ENCODE data around the gene MPC1. TPM values are rescaled to one million over a fixed set of nuclear protein-coding genes. Genes with fewer than 3 reads are reported as not detected.
A peak's percentile ranks its signal among the peaks of the same experiment; 100 is the strongest.
"Not testable (repeated sequence)": the region's sequence is repeated elsewhere in the genome, so short reads cannot be mapped to it uniquely, and the experiment has no call there.

The MPC1 gene
- total RNA-seq, 4 donors from 2014 or later = 35.4 to 63.6 (median 48.7) TPM

GRCh38 chr6:166389119-166389518 is 6.4 kb upstream of the MPC1 start:
- no peak for DNase-seq (ENCODE audit: low spot score in 2 of 2)
- WGBS, 2 donors = 67 to 68% methylated on average over 3 of the region's 3 CpGs
- intact Hi-C loops (cut with DNase I; ENCODE audit: low total_unique reads) = no loop called here
- TF ChIP-seq POLR2A (IDR thresholded peaks at IDR 0.05) = no peak
- no peak for TF ChIP-seq CTCF (IDR thresholded peaks at IDR 0.05)
- no peak overlapping the region for H3K4me3 ChIP-seq (ENCODE audit: low read depth, poor library complexity, severe bottlenecking)

- 95% methylated on average over 13 of the region's 13 CpGs for WGBS, 2 donors
- intact Hi-C loops (cut with DNase I; ENCODE audit: low total_unique reads) = no loop called here
- H3K4me3 ChIP-seq (ENCODE audit: low read depth, poor library complexity, severe bottlenecking) = no peak overlapping the region
- no peak for DNase-seq (ENCODE audit: low spot score in 2 of 2)
- no peak for TF ChIP-seq CTCF (IDR thresholded peaks at IDR 0.05)
- TF ChIP-seq POLR2A (IDR thresholded peaks at IDR 0.05) = no peak
These were observed 5.7 kb upstream of the MPC1 start for GRCh38 chr6:166388290-166389004.

GRCh38 chr6:166387642-166388289 is 5.0 kb upstream of the MPC1 start:
- intact Hi-C loops (cut with DNase I; ENCODE audit: low total_unique reads) = no loop called here
- H3K4me3 ChIP-seq (ENCODE audit: low read depth, poor library complexity, severe bottlenecking) = no peak overlapping the region
- no peak for DNase-seq (ENCODE audit: low spot score in 2 of 2)
- WGBS, 2 donors = 80 to 81% methylated on average over 5 of the region's 5 CpGs
- TF ChIP-seq POLR2A (IDR thresholded peaks at IDR 0.05) (no peak), CTCF (IDR thresholded peaks at IDR 0.05) (no peak)

GRCh38 chr6:166387098-166387497 is 4.4 kb upstream of the MPC1 start:
- 96% methylated on average over 9 of the region's 9 CpGs for WGBS, 2 donors
- H3K4me3 ChIP-seq (ENCODE audit: low read depth, poor library complexity, severe bottlenecking); DNase-seq (ENCODE audit: low spot score in 2 of 2); intact Hi-C loops (cut with DNase I; ENCODE audit: low total_unique reads): not testable (repeated sequence)

DNA sequence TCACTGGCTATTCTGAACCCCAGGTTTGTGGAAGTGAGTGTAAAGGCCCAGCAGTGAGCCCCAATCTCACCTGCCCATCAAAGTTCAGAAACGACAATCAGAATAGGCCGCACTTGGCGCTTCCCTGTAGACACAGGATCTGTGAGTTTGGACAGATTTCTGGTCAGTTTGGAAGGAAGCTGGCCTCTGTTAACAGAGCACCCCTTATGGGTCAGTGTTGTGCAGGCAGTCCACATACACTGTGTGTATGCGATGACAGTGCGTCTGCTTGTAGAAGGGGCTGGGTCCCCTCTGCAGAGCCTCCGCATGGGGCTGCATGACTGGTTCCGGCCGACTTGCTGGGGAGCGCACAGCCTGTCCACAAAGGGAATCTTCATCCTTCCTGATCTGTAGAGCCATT is 3.4 kb upstream of the MPC1 start:
- no peak for DNase-seq (ENCODE audit: low spot score in 2 of 2)
- no peak overlapping the region for H3K4me3 ChIP-seq (ENCODE audit: low read depth, poor library complexity, severe bottlenecking)
- intact Hi-C loops (cut with DNase I; ENCODE audit: low total_unique reads) = no loop called here
- WGBS, 2 donors = 92 to 96% methylated on average over 9 of the region's 9 CpGs
- TF ChIP-seq POLR2A (IDR thresholded peaks at IDR 0.05) = no peak
- no peak for TF ChIP-seq CTCF (IDR thresholded peaks at IDR 0.05)

DNA sequence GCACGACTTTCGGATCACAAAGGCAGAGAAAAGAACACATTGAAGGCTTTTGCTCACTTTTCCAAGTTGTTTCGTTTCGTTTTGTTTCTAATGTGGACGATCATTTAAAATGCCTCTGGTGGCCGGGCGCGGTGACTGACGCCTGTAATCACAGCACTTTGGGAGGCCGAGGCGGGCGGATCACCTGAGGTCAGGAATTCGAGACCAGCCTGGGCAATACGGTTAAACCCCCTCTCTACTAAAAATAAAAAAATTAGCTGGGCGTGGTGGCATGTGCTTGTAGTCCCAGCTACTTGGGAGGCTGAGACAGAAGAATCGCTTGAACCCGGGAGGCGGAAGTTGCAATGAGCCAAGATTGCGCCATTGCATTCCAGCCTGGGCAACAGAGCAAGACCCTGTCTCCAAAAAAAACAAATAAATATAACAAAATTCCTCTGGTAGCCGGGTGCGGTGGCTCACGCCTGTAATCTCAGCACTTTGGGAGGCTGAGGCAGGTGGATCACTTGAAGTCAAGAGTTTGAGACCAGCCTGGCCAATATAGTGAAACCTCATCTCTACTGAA is 1.1 kb upstream of the MPC1 start:
- H3K4me3 ChIP-seq (ENCODE audit: low read depth, poor library complexity, severe bottlenecking) = peak overlapping the region; percentile 94
- DNase-seq (ENCODE audit: low spot score in 2 of 2); intact Hi-C loops (cut with DNase I; ENCODE audit: low total_unique reads): not testable (repeated sequence)
- 12 to 13% methylated on average over 22 of the region's 22 CpGs for WGBS, 2 donors

All from lower leg skin (tissue), 4 donors.